WERI-Rb-1 (cell line): ENCODE measurements around the gene CALN1.

Experiments used
- DNase-seq: peaks from one replicate; pipeline ENCODE4 v3.0.0-alpha.2; 2020
- H3K27ac ChIP-seq: fragments of 250-450 bp; sonication (Bioruptor Pico); 2 replicates; pipeline ENCODE4 v1.5.1; 2020; ENCODE audit warnings: mild to moderate bottlenecking, moderate library complexity
- H3K27me3 ChIP-seq: fragments of 250-450 bp; sonication (Bioruptor Pico); 2 replicates; pipeline ENCODE4 v1.5.1; 2021; ENCODE audit warnings: mild to moderate bottlenecking, low read depth, moderate library complexity; ENCODE audit not compliant: insufficient read depth, severe bottlenecking
- H3K36me3 ChIP-seq: fragments of 250-450 bp; sonication (Bioruptor Pico); 2 replicates; pipeline ENCODE4 v1.5.1; 2020; ENCODE audit warnings: mild to moderate bottlenecking, moderate library complexity
- H3K4me3 ChIP-seq: 2 replicates; pipeline ENCODE4 v1.5.1; 2011; ENCODE audit warnings: low read depth, mild to moderate bottlenecking, control low read depth, low read length
- H3K9me3 ChIP-seq: fragments of 250-450 bp; sonication (Bioruptor Pico); 2 replicates; pipeline ENCODE4 v1.5.1; 2021; ENCODE audit warnings: mild to moderate bottlenecking, moderate library complexity; ENCODE audit not compliant: severe bottlenecking
- CTCF ChIP-seq: IDR thresholded peaks from 2 replicates; pipeline ENCODE4 v1.5.1; 2011; ENCODE audit warnings: low read depth, mild to moderate bottlenecking, control low read depth, inconsistent platforms, low read length

Gene CALN1

GRCh38 chr7:72307566-72307965, 104.6 kb downstream of the CALN1 start:
- no peaks in the 10 kb centered on the region for H3K36me3 ChIP-seq
- no peaks in the 10 kb centered on the region for H3K9me3 ChIP-seq
- no peak for DNase-seq
- TF ChIP-seq CTCF = no peak
- no peak overlapping the region for H3K4me3 ChIP-seq
- H3K27ac ChIP-seq = no peak overlapping the region
- peaks cover 19% of the 10 kb centered on the region for H3K27me3 ChIP-seq

GRCh38 chr7:72298912-72299311, 113.2 kb downstream of the CALN1 start:
- Histone ChIP-seq H3K9me3 (no peaks in the 10 kb centered on the region), H3K4me3 (no peak overlapping the region), H3K27me3 (peaks cover 18% of the 10 kb centered on the region), H3K36me3 (no peaks in the 10 kb centered on the region), H3K27ac (no peak overlapping the region)
- DNase-seq = no peak
- TF ChIP-seq CTCF = no peak

GRCh38 chr7:72298091-72298490, 114.0 kb downstream of the CALN1 start:
- Histone ChIP-seq H3K27me3 (peaks cover 20% of the 10 kb centered on the region), H3K36me3 (no peaks in the 10 kb centered on the region), H3K4me3 (no peak overlapping the region), H3K27ac (no peak overlapping the region), H3K9me3 (no peaks in the 10 kb centered on the region)
- DNase-seq = no peak
- no peak for TF ChIP-seq CTCF

GRCh38 chr7:72297636-72298035, 114.5 kb downstream of the CALN1 start:
- Histone ChIP-seq H3K36me3 (no peaks in the 10 kb centered on the region), H3K27me3 (peaks cover 23% of the 10 kb centered on the region), H3K4me3 (no peak overlapping the region), H3K27ac (no peak overlapping the region), H3K9me3 (no peaks in the 10 kb centered on the region)
- DNase-seq = no peak
- no peak for TF ChIP-seq CTCF

- Histone ChIP-seq H3K9me3 (no peaks in the 10 kb centered on the region), H3K27ac (no peak overlapping the region), H3K4me3 (no peak overlapping the region), H3K27me3 (peaks cover 4% of the 10 kb centered on the region), H3K36me3 (no peaks in the 10 kb centered on the region)
- no peak for DNase-seq
- TF ChIP-seq CTCF = no peak
These were observed 119.3 kb downstream of the CALN1 start for GRCh38 chr7:72292794-72293193.

- TF ChIP-seq CTCF = no peak
- H3K4me3 ChIP-seq = no peak overlapping the region
These were observed 120.0 kb downstream of the CALN1 start for GRCh38 chr7:72292118-72292517.

More at GRCh38 chr7:72292118-72292517, 120.0 kb downstream of the CALN1 start:
- DNase-seq = no peak
- H3K9me3 ChIP-seq = no peaks in the 10 kb centered on the region
- no peaks in the 10 kb centered on the region for H3K36me3 ChIP-seq
- no peak overlapping the region for H3K27ac ChIP-seq
- H3K27me3 ChIP-seq = peaks cover 4% of the 10 kb centered on the region
